ENCODE data around the gene CLNK.

DNA sequence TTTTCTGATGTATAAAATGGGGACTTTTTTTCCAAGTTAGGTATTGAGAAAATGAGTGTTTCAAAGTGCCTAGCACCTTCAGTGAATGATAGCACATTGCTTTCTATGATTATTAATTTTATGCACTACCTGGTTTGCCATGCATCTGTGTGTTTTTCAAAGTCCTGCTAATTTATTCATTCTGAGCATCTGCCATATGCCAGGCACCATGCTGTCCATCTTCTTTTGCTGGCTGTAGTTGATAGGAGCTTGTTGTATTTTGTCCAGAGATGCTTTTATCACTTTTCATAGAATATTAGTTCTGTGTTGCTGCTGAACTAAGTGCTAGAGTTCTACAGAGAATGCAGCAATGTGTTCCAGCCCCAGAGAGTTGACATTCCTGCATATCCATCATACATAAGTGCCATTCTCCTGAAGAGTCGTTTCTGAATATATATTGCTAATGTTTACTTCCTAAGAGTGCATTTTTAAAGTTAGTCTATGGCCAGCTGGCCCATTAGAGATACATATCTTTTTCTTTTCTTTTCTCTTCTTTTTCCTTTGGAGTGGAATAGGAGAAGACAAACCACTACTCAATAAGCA, 49.0 kb upstream of the CLNK start:
- TF ChIP-seq, protein P1, sequence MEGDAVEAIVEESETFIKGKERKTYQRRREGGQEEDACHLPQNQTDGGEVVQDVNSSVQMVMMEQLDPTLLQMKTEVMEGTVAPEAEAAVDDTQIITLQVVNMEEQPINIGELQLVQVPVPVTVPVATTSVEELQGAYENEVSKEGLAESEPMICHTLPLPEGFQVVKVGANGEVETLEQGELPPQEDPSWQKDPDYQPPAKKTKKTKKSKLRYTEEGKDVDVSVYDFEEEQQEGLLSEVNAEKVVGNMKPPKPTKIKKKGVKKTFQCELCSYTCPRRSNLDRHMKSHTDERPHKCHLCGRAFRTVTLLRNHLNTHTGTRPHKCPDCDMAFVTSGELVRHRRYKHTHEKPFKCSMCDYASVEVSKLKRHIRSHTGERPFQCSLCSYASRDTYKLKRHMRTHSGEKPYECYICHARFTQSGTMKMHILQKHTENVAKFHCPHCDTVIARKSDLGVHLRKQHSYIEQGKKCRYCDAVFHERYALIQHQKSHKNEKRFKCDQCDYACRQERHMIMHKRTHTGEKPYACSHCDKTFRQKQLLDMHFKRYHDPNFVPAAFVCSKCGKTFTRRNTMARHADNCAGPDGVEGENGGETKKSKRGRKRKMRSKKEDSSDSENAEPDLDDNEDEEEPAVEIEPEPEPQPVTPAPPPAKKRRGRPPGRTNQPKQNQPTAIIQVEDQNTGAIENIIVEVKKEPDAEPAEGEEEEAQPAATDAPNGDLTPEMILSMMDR (IDR thresholded peaks at IDR 0.05) = no peak
- TF ChIP-seq POLR2A (IDR thresholded peaks at IDR 0.05) = no peak

All from esophagus squamous epithelium (tissue), 4 donors.